Tibial nerve (tissue), 4 donors: ENCODE results near the gene MYO18B. TPM values are rescaled to one million over a fixed set of nuclear protein-coding genes. Genes with fewer than 3 reads are reported as not detected.

ENCODE experiments used
- DNase-seq, 2 donors: peaks; one replicate each; pipeline ENCODE4 v3.0.0-alpha.2; 2019; ENCODE audit warnings: low spot score in 2 of 2
- H3K27ac ChIP-seq, 4 donors: fragments of 200-600 bp; sonication (generic) in 3 of 4; one replicate each; pipeline ENCODE4 v1.5.1; 2017 to 2019; ENCODE audit warnings: mild to moderate bottlenecking in 1 of 4
- H3K27me3 ChIP-seq, 2 donors: fragments of 200-600 bp; sonication (generic) in 1 of 2; one replicate each; pipeline versions ENCODE4 v1.5.1 to v1.6.0; 2017 to 2019
- H3K36me3 ChIP-seq, 3 donors: fragments of 200-600 bp; sonication (generic); one replicate each; pipeline ENCODE4 v1.5.1; 2018 to 2019
- H3K4me1 ChIP-seq, 4 donors: fragments of 200-600 bp; sonication (generic) in 3 of 4; one replicate each; pipeline ENCODE4 v1.5.1; 2017 to 2019
- H3K4me3 ChIP-seq, 4 donors: fragments of 200-600 bp; sonication (generic) in 3 of 4; one replicate each; pipeline ENCODE4 v1.5.1; 2017 to 2019; ENCODE audit warnings: mild to moderate bottlenecking in 1 of 4, moderate library complexity in 1 of 4
- H3K9me3 ChIP-seq, 4 donors: fragments of 200-600 bp; sonication (generic) in 3 of 4; one replicate each; pipeline ENCODE4 v1.5.1; 2017 to 2019
- EP300 ChIP-seq, 2 donors: sonication (generic); formaldehyde crosslinking; IDR thresholded peaks; one replicate each; pipeline ENCODE4 v1.6.1; 2017; ENCODE audit warnings: antibody characterized with exemption in 2 of 2, mild to moderate bottlenecking in 1 of 2
- POLR2A ChIP-seq, 2 donors: fragments of 450-650 bp; IDR thresholded peaks; one replicate each; pipeline ENCODE4 v1.6.1; 2017; ENCODE audit warnings: antibody characterized with exemption in 2 of 2, mild to moderate bottlenecking in 2 of 2, moderate library complexity in 2 of 2
- WGBS, 2 donors: methylation state at CpG; one replicate each; pipeline ENCODE4 v1.1.5; 2018; 5-methylcytosine and 5-hydroxymethylcytosine counted together
- total RNA-seq, 4 donors: library from RNA; depleted of rRNA; stranded (reverse); fragments of >200 nt; gene quantifications; one replicate each; pipeline ENCODE4 v1.1.0, GENCODE V29; 2016
- TF ChIP-seq, protein P1 (sequence below), 5 experiments: fragments of 200-600 bp in 3 of 5; fragments of 450-650 bp in 2 of 5; sonication (generic) in 3 of 5; IDR thresholded peaks; one replicate each; pipeline ENCODE4 v1.5.1; 2016 to 2019; ENCODE audit warnings: antibody characterized with exemption in 5 of 5, mild to moderate bottlenecking in 3 of 5, moderate library complexity in 2 of 5

MYO18B gene
- total RNA-seq, 4 donors from 2014 or later = under 0.01 TPM; not detected in 2

DNA sequence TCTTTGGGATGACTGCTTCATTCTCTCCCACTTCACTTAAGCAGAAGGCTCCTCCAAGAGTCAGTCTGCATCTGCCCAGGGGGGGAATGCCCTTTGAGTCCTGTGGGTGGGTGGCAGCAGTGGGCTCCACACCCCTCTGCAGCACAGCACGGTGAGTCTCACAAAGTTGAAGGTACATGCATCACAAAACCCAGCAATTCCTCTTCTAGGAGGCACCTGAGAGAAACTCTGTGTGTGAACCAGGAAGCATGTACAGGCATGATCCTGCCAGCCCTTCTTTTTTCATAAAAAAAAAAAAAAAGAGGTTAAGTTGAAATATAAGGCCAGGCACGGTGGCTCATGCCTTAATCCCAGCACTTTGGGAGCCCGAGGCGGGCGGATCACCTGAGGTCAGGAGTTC lies 87.2 kb downstream of the MYO18B start:
- 80 to 89% methylated on average over 5 of the region's 5 CpGs for WGBS, 2 donors
- H3K9me3 ChIP-seq = peaks cover 0 to 15% (median 0%) of the 10 kb centered on the region in 4 donors
- no peaks in the 10 kb centered on the region for H3K36me3 ChIP-seq

DNA sequence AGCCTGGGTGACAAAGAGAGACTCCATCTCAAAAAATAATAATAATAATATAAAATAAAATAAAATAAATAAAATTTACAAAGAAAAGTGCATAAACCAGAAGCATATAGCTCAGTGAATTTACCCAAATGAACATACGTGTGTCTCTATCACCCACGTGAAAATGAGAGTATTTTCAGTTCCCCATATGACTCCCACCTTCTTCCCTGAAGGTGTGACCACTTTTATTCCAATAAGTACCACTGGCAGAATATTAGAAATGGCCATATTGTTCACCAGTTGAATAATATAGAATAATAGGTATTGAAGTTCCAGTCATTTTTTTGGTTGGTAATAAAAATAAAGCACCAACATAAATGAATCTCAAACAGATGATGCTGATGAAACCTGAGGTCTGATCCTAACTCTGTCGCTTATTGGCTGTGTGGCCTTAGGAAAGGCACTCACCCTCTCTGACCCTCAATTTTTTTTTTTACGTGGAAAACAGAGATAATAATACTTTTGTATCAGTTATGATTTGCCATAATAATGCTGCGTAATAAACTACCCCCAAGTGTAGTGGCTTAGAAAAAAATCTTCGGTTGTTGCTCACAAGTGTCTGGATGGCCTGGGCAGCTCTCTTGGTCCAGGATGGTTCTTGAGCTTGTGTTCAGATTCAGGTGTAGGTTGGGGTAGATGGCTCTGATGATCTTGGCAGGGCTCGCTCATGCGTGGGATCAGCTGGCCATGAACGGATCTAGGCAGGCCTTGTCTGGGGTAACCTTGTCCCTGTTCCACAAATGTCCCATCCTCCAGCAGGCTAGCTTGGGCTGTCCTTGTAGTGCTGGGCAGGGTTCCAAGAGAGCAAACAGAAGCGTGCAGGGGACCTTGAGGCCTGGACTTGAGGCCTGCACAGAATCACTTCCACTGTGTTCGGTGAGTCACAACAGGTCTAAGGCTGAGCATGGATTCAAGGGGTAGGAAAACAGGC lies 88.1 kb downstream of the MYO18B start:
- Histone ChIP-seq H3K4me1 (no peaks in the 10 kb centered on the region), H3K9me3 (peaks cover 0 to 15% (median 0%) of the 10 kb centered on the region in 4 donors), H3K27me3 (no peaks in the 10 kb centered on the region), H3K27ac (no peak overlapping the region), H3K4me3 (no peak overlapping the region), H3K36me3 (no peaks in the 10 kb centered on the region)
- WGBS, 2 donors = 87 to 89% methylated on average over 11 of the region's 11 CpGs
- TF ChIP-seq, protein P1, sequence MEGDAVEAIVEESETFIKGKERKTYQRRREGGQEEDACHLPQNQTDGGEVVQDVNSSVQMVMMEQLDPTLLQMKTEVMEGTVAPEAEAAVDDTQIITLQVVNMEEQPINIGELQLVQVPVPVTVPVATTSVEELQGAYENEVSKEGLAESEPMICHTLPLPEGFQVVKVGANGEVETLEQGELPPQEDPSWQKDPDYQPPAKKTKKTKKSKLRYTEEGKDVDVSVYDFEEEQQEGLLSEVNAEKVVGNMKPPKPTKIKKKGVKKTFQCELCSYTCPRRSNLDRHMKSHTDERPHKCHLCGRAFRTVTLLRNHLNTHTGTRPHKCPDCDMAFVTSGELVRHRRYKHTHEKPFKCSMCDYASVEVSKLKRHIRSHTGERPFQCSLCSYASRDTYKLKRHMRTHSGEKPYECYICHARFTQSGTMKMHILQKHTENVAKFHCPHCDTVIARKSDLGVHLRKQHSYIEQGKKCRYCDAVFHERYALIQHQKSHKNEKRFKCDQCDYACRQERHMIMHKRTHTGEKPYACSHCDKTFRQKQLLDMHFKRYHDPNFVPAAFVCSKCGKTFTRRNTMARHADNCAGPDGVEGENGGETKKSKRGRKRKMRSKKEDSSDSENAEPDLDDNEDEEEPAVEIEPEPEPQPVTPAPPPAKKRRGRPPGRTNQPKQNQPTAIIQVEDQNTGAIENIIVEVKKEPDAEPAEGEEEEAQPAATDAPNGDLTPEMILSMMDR (IDR thresholded peaks at IDR 0.05) = no peak
- TF ChIP-seq POLR2A (IDR thresholded peaks at IDR 0.05) (no peak), EP300 (IDR thresholded peaks at IDR 0.05) (no peak)
- no peak for DNase-seq

More for the DNA sequence above, 87.2 kb downstream of the MYO18B start:
- H3K4me1 ChIP-seq = no peaks in the 10 kb centered on the region
- H3K27me3 ChIP-seq = no peaks in the 10 kb centered on the region
- no peak for DNase-seq
- TF ChIP-seq POLR2A (IDR thresholded peaks at IDR 0.05) (no peak), EP300 (IDR thresholded peaks at IDR 0.05) (no peak)
- TF ChIP-seq, protein P1 (IDR thresholded peaks at IDR 0.05) = no peak
- H3K4me3 ChIP-seq = no peak overlapping the region
- no peak overlapping the region for H3K27ac ChIP-seq

DNA sequence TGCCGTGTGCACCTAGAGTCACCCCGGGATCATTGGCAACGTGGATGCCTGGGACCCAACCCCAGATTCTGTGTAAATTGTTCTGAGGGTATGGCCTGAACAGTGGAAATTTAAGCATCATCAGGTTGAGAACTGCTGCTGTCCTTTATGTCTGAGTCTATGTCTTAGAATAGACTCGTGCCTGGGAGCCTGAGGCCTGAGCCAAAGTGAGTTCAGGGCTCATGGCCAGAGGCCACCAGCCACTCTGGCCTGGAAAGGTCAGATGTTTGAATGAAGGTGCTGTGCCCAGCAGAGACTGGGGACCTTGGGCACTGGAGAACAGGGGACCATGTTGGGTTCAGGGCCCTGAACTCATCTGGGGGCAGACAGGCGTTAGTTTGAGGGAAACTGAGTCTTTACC lies 91.1 kb downstream of the MYO18B start:
- Histone ChIP-seq H3K4me1 (no peaks in the 10 kb centered on the region), H3K36me3 (no peaks in the 10 kb centered on the region), H3K27ac (no peak overlapping the region), H3K27me3 (no peaks in the 10 kb centered on the region), H3K4me3 (no peak overlapping the region), H3K9me3 (peaks cover 0 to 15% (median 0%) of the 10 kb centered on the region in 4 donors)
- TF ChIP-seq, protein P1 (IDR thresholded peaks at IDR 0.05) = no peak
- TF ChIP-seq EP300 (IDR thresholded peaks at IDR 0.05) (no peak), POLR2A (IDR thresholded peaks at IDR 0.05) (no peak)
- WGBS, 2 donors = 70 to 71% methylated on average over 4 to 5 of the region's 5 CpGs
- no peak for DNase-seq

DNA sequence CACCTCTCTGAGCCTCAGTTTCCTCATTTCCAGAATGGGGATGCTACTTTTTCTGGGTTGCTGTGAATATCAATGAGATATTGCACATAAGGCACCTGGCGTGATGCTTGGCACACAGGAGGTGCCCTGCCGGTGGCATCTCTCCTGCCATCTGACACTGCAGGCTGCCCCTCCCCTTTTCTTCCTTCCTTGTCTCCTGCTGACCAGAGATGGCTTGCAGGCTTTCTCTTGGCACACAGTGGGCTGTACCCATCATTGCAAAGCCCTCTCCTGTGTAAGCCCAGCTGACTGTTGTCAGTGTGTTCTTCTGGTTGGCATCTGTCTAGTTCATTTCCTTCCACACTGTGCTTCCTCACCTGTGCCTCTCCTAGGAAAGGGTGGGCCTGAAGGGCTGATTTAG lies 91.7 kb downstream of the MYO18B start:
- H3K36me3 ChIP-seq = no peaks in the 10 kb centered on the region

More for the DNA sequence above, 91.7 kb downstream of the MYO18B start:
- H3K27ac ChIP-seq = no peak overlapping the region
- no peak for DNase-seq
- H3K9me3 ChIP-seq = peaks cover 0 to 15% (median 0%) of the 10 kb centered on the region in 4 donors
- WGBS, 2 donors = 81% methylated on average over 2 of the region's 2 CpGs
- H3K27me3 ChIP-seq = no peaks in the 10 kb centered on the region
- TF ChIP-seq, protein P1 (IDR thresholded peaks at IDR 0.05) = no peak
- no peak for TF ChIP-seq POLR2A (IDR thresholded peaks at IDR 0.05)
- TF ChIP-seq EP300 (IDR thresholded peaks at IDR 0.05) = no peak
- no peaks in the 10 kb centered on the region for H3K4me1 ChIP-seq
- no peak overlapping the region for H3K4me3 ChIP-seq
